ENCODE results near the gene PUDP. TPM values are rescaled to one million over a fixed set of nuclear protein-coding genes. Genes with fewer than 3 reads are reported as not detected.

The PUDP gene
- total and polyA plus RNA-seq, 3 donors from 2014 or later = 8.8 to 15.5 (median 10.2) TPM

Small RNA genes lying within 50 kb of the gene (microRNA-seq; reads per million reads assigned to microRNA genes)
- 0 reads per million in 2 donors for gene MIR4767 (ENCODE audit: borderline number of aligned reads in 2 of 2, borderline replicate concordance in 1 of 2)

Small RNA genes lying within 50 kb of the gene (small RNA-seq; reads per million reads assigned to genes)
- gene MIR4767 = 0 to 0.18 reads per million in 2 donors

Other genes starting within 250 kb of the PUDP start
- 1 to 10 TPM; 3.5 to 5.0 TPM for gene STS, start 441 bp downstream of the PUDP start, total RNA-seq
- 4.6 TPM for gene STS, start 441 bp downstream of the PUDP start, polyA plus RNA-seq (ENCODE audit: insufficient read depth, low read depth, low replicate concordance)

All from testis (tissue), 3 donors.